HepG2 (cell line): ENCODE data around the gene MRPL10. TPM values are rescaled to one million over a fixed set of nuclear protein-coding genes. Genes with fewer than 3 reads are reported as not detected.

Experiments used
- ARNT ChIP-seq: fragments of 450-650 bp; IDR thresholded peaks from 2 replicates; pipeline ENCODE4 v1.6.1; 2017
- EEA1 ChIP-seq: sonication (generic); formaldehyde crosslinking; IDR thresholded peaks from 2 replicates; pipeline ENCODE4 v1.5.1; 2020; ENCODE audit warnings: mild to moderate bottlenecking, missing genetic modification reagents, borderline replicate concordance
- ERF ChIP-seq: IDR thresholded peaks from 2 replicates; pipeline ENCODE4 v1.6.1; 2018; ENCODE audit warnings: missing biosample characterization, missing genetic modification reagents
- FLYWCH1 ChIP-seq: sonication (generic); formaldehyde crosslinking; IDR thresholded peaks from 2 replicates; pipeline ENCODE4 v1.8.1; 2023; ENCODE audit warnings: mild to moderate bottlenecking, missing genetic modification reagents
- FOXK2 ChIP-seq: fragments of 450-650 bp; IDR thresholded peaks from 2 replicates; pipeline ENCODE4 v1.6.1; 2016
- GPN1 ChIP-seq: sonication (generic); formaldehyde crosslinking; IDR thresholded peaks from 2 replicates; pipeline ENCODE4 v1.5.1; 2020; ENCODE audit warnings: missing genetic modification reagents, borderline replicate concordance
- HMGA1 ChIP-seq: sonication (generic); formaldehyde crosslinking; conservative IDR thresholded peaks from 2 replicates; pipeline ENCODE4 v1.4.0; 2020; ENCODE audit warnings: missing genetic modification reagents
- HMGXB4 ChIP-seq, 2 experiments: sonication (generic) in 1 of 2; formaldehyde crosslinking in 1 of 2; IDR thresholded peaks; 2 replicates each; pipeline versions ENCODE4 v1.4.0 to v1.6.1; 2018 to 2020; ENCODE audit warnings: missing genetic modification reagents in 2 of 2, borderline replicate concordance in 1 of 2, low read depth in 1 of 2, mild to moderate bottlenecking in 1 of 2, missing biosample characterization in 1 of 2
- MTF2 ChIP-seq: sonication (generic); formaldehyde crosslinking; IDR thresholded peaks from 2 replicates; pipeline ENCODE4 v1.5.0; 2020; ENCODE audit warnings: missing genetic modification reagents, borderline replicate concordance
- NAIF1 ChIP-seq: sonication (generic); formaldehyde crosslinking; IDR thresholded peaks from 2 replicates; pipeline ENCODE4 v1.5.0; 2020; ENCODE audit warnings: mild to moderate bottlenecking, missing genetic modification reagents, borderline replicate concordance
- POLR2AphosphoS2 ChIP-seq: IDR thresholded peaks from 2 replicates; pipeline ENCODE4 v1.6.1; 2011; ENCODE audit warnings: low read depth, low read length, improper control_type of control experiment
- SIN3B ChIP-seq: fragments of 150-350 bp; IDR thresholded peaks from 2 replicates; pipeline ENCODE4 v1.6.1; 2014; ENCODE audit warnings: low read length
- SP4 ChIP-seq: sonication (generic); formaldehyde crosslinking; IDR thresholded peaks from 2 replicates; pipeline ENCODE4 v1.8.1; 2023; ENCODE audit warnings: mild to moderate bottlenecking, missing genetic modification reagents
- USF2 ChIP-seq, 2 experiments: sonication (generic) in 1 of 2; formaldehyde crosslinking in 1 of 2; IDR thresholded peaks; 2 replicates each; pipeline versions ENCODE4 v1.5.1 to v1.6.1; 2011 to 2020; ENCODE audit warnings: borderline replicate concordance in 1 of 2, low read depth in 1 of 2, low read length in 1 of 2, mild to moderate bottlenecking in 1 of 2, missing genetic modification reagents in 1 of 2, moderate library complexity in 1 of 2
- ZBED4 ChIP-seq: sonication (generic); formaldehyde crosslinking; IDR thresholded peaks from 2 replicates; pipeline ENCODE4 v1.4.0; 2020; ENCODE audit warnings: missing genetic modification reagents, borderline replicate concordance
- ZBTB2 ChIP-seq: sonication (generic); formaldehyde crosslinking; IDR thresholded peaks from 2 replicates; pipeline ENCODE4 v1.8.0; 2022; ENCODE audit warnings: low read depth, missing genetic modification reagents
- ZBTB3 ChIP-seq: sonication (generic); formaldehyde crosslinking; IDR thresholded peaks from 2 replicates; pipeline ENCODE4 v1.4.0; 2020; ENCODE audit warnings: low read depth, mild to moderate bottlenecking, moderate library complexity, missing genetic modification reagents, borderline replicate concordance
- ZFX ChIP-seq: sonication (generic); formaldehyde crosslinking; IDR thresholded peaks from 2 replicates; pipeline ENCODE4 v1.4.0; 2020; ENCODE audit warnings: mild to moderate bottlenecking, low read depth, missing genetic modification reagents, moderate library complexity
- ZNF292 ChIP-seq: sonication (generic); formaldehyde crosslinking; IDR thresholded peaks from 2 replicates; pipeline ENCODE4 v1.8.1; 2022; ENCODE audit warnings: mild to moderate bottlenecking, low read depth, missing genetic modification reagents, borderline replicate concordance
- ZNF30 ChIP-seq: sonication (generic); formaldehyde crosslinking; IDR thresholded peaks from 2 replicates; pipeline ENCODE4 v1.5.0; 2020; ENCODE audit warnings: mild to moderate bottlenecking, missing genetic modification reagents
- ZNF550 ChIP-seq: sonication (generic); formaldehyde crosslinking; IDR thresholded peaks from 2 replicates; pipeline ENCODE4 v1.4.0; 2020; ENCODE audit warnings: mild to moderate bottlenecking, missing genetic modification reagents, borderline replicate concordance
- polyA plus RNA-seq, 8 experiments: library from polyadenylated mRNA; depleted of rRNA in 3 of 8; stranded (reverse) in 7 of 8; unstranded in 1 of 8; fragments of >200 nt; fragmentation: Illumina TruSeq in 4 of 8; extraction: Trizol in 4 of 8; gene quantifications; 2 replicates each; pipeline versions ENCODE4 v1.2.1 to v1.2.3, GENCODE V29; 2011 to 2016; ENCODE audit warnings: low read depth in 4 of 8, missing spikeins in 1 of 8, mixed read lengths in 1 of 8; ENCODE audit not compliant: insufficient read depth in 1 of 8
- total RNA-seq, 5 experiments: library from RNA; depleted of rRNA; stranded (reverse); fragments of >200 nt; fragmentation: Illumina TruSeq; extraction: Trizol; gene quantifications; 2 replicates each; pipeline ENCODE4 v1.2.3, GENCODE V29; 2016; ENCODE audit warnings: low read depth in 1 of 5

MRPL10 gene
- total and polyA plus RNA-seq, 2 of the 13 experiments (the other 11 are each of a cell fraction or from before 2014, with no cell fraction given): 56.7 to 149 TPM

- TF ChIP-seq USF2 (IDR thresholded peaks at IDR 0.05; ENCODE audit: low read depth, low read length) (no peak), USF2 (CRISPR knock-in tag; IDR thresholded peaks at IDR 0.05; ENCODE audit: borderline replicate concordance) (no peak), POLR2AphosphoS2 (no peak), ZNF30 (CRISPR knock-in tag) (no peak), SIN3B (no peak), ZNF292 (CRISPR knock-in tag) (no peak), ZBED4 (peak; percentile 82), ZFX (CRISPR knock-in tag) (no peak), GPN1 (CRISPR knock-in tag) (0 out of 2 replicates have a peak, but pooled peaks have one; percentile 54), ZBTB2 (CRISPR knock-in tag) (0 out of 2 replicates have a peak, but pooled peaks have one; percentile 18), HMGXB4 (CRISPR knock-in tag; IDR thresholded peaks at IDR 0.05; ENCODE audit: borderline replicate concordance in 1 of 2, low read depth in 1 of 2) (no peak), SP4 (CRISPR knock-in tag) (no peak), MTF2 (CRISPR knock-in tag) (no peak), FOXK2 (no peak), ERF (CRISPR knock-in tag) (peak; percentile 92), ZNF550 (CRISPR knock-in tag) (no peak), FLYWCH1 (CRISPR knock-in tag) (no peak), ARNT (no peak), EEA1 (CRISPR knock-in tag) (no peak), HMGA1 (CRISPR knock-in tag) (no peak), ZBTB3 (CRISPR knock-in tag) (no peak), NAIF1 (CRISPR knock-in tag) (no peak)
Observed at GRCh38 chr17:47785538-47786123, 45.7 kb downstream of the MRPL10 start (continued).
